HFF-Myc (cell line): Measurements from ENCODE around the gene RPRML.

Source experiments
- DNase-seq: peaks from one replicate; pipeline ENCODE4 v3.0.0-alpha.2; 2011; ENCODE audit warnings: low read depth; ENCODE audit errors: extremely low read depth
- H3K4me3 ChIP-seq: replicated peaks from 2 replicates; pipeline ENCODE4 v1.5.1; 2011; ENCODE audit warnings: low read depth, mild to moderate bottlenecking, control low read depth, low read length
- TF ChIP-seq, protein P1 (sequence below): IDR thresholded peaks from 2 replicates; pipeline ENCODE4 v1.5.1; 2012; ENCODE audit warnings: mild to moderate bottlenecking, low read depth, low read length, control low read depth; ENCODE audit errors: missing control alignments

Gene RPRML

DNA sequence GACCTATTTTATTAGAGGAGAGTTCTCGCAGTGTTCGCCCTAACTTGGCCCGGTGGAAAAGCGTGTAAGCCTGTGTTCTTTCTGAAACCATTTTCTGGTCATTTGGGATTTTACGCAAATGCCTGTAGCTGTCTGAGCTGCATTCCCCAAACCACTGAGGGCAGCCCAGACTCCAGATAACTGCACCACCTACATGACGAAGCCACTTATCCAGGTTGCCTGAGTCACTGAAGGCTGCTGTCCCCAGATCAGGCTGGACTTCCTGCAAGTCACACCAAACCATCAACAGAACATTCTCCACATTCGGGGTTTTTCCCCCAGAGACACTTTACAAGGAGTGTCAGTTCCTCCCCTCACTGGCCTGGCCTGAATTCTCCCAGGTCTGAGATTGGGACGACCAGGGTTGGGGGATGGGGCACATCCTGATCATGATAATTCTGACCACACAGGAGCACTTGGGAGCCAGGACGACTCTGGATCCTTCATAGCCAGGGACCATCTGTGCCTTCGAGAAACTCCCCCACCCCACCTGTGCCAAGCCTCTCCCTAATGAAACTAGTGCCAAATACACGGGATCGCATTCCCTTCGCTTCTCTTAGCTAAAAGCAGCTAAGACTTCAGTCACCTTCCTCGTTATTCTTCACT lies 2.3 kb downstream of the RPRML start:
- DNase-seq: no peak
- TF ChIP-seq, protein P1, sequence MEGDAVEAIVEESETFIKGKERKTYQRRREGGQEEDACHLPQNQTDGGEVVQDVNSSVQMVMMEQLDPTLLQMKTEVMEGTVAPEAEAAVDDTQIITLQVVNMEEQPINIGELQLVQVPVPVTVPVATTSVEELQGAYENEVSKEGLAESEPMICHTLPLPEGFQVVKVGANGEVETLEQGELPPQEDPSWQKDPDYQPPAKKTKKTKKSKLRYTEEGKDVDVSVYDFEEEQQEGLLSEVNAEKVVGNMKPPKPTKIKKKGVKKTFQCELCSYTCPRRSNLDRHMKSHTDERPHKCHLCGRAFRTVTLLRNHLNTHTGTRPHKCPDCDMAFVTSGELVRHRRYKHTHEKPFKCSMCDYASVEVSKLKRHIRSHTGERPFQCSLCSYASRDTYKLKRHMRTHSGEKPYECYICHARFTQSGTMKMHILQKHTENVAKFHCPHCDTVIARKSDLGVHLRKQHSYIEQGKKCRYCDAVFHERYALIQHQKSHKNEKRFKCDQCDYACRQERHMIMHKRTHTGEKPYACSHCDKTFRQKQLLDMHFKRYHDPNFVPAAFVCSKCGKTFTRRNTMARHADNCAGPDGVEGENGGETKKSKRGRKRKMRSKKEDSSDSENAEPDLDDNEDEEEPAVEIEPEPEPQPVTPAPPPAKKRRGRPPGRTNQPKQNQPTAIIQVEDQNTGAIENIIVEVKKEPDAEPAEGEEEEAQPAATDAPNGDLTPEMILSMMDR: no peak
- no peak overlapping the region for H3K4me3 ChIP-seq

DNA sequence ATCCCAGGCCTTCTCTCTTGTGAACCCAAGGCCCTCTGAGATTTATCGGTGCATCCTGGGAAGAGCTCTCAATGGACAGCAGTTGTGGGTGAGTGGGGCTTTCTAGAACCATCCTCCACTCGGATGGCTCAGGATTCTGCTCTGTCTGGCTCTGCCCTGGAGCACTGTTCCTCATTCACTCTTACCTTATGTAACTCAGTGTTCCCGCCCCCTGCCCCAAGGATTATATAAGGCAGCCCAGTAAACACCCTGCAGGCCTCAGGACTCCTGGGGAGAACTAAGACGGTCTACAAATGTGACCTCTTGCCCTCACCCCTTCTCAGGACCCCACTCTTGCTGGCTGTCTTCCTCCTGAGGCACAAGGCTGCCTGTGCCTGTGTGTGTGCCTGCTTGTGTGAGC lies 3.8 kb downstream of the RPRML start:
- TF ChIP-seq, protein P1: no peak
- no peak overlapping the region for H3K4me3 ChIP-seq
- no peak for DNase-seq

DNA sequence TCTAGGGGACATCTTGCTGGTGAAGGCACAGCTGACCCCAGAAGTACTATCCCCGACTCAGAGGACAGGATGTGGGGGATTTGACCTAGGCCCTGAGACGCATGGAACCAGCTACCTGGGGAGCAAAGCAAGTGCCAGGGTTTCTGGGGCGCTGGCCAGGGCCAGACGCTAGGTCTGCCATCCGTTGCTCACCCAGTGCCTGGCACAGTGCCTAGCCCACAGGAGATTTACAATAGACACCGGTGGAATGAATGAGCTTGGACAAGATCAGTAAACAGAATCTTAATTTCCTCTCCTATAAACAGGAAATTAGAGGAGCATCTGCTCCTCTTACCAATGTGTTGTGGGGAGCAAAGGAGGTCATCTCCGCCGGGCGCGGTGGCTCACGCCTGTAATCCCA lies 5.0 kb downstream of the RPRML start:
- TF ChIP-seq, protein P1: no peak
- no peak for DNase-seq
- no peak overlapping the region for H3K4me3 ChIP-seq

DNA sequence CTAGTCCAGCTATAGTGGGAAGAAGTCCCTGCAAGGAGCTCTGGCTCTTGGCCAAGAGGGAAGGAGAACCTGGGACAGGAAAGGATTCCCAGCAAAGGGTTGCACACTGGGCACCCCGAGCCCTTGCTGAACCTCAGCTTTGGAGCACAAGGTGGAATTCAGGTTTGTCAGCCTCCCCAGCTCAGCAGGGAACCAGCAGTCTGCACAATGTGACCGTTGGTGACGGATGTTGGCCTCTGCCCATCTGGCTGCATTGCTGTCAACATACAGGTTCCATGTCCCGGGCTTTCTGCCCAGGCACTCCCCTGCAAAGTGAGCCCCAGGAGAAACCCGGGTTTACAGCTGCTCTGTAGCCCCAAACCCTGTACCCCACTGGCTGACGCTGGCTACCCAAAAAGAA lies 6.7 kb downstream of the RPRML start:
- TF ChIP-seq, protein P1: no peak
- no peak overlapping the region for H3K4me3 ChIP-seq
- DNase-seq: no peak

DNA sequence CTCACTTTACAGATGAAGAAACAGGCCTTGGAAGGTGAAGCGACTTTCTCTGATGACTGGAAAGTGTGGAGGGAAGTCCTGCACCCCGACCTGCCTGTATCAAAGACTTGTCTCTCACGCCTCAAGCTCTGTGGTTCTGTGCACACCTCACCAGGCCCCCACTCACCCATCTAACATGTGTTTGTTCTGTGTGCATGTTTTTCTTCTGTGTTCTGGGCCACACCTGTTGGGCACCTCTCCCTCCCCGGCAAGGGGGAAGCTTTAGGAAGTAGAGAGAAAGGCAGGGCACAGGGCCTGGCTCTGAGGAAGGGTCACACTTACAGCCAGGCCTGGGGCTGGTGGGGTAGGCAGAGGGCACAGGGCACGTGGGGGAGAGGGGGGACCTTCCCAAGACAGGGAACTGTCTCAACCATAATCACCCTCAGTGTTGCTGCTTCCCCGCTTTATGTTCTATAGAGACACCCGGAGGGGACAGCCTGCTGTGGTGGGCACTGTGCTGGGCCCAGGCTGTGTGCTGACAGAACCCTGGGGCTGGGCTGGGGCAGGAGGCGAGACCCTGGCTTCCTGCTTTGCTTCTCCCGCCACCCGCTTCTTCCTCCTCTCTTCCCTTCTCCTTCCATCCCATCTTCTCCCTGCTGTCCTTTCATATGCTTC lies 7.3 kb downstream of the RPRML start:
- no peak overlapping the region for H3K4me3 ChIP-seq

DNA sequence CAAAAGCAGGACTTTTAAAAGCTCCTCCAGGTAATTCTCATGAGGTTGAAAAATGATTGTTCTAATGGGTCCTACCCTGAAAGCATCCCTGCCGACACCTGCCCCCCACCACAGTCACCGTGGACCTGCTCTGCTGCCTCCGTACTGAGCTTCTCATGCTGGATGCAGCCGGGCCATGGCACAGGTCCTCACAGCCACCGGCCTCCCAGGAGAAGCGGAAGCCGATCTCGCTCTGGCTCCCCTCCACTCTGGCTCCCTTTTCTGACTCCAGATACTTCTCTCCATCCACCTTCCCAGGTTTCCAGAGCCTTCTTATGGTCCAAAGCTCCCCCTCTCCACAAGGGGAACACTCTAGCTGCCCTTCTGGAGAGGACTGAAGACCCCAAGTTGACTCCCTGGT lies 10.2 kb downstream of the RPRML start:
- no peak for DNase-seq
- TF ChIP-seq, protein P1: no peak
- H3K4me3 ChIP-seq: no peak overlapping the region

More for the DNA sequence above, 7.3 kb downstream of the RPRML start:
- TF ChIP-seq, protein P1: no peak
- no peak for DNase-seq
